H1 (cell line): ENCODE results near the gene IKZF5. TPM values are rescaled to one million over a fixed set of nuclear protein-coding genes. Genes with fewer than 3 reads are reported as not detected.
A peak's percentile ranks its signal among the peaks of the same experiment; 100 is the strongest.

Source experiments
- CTCF ChIA-PET: fragments of 300-600 bp; sonication (Branson Sonifier 250); formaldehyde crosslinking; loops from one replicate; lab custom pipeline; 2021; ENCODE audit not compliant: partially characterized antibody; lab: Charles Lee
- POLR2A ChIA-PET: fragments of 300-600 bp; sonication (Branson Sonifier 250); formaldehyde crosslinking; loops from one replicate; lab custom pipeline; 2021; ENCODE audit warnings: inconsistent platforms; ENCODE audit not compliant: partially characterized antibody; lab: Charles Lee
- DNase-seq, 2 experiments: peaks; one replicate each; pipeline versions ENCODE4 v3.0.0 to v3.0.0-alpha.2; 2010 to 2022; ENCODE audit warnings: low spot score in 2 of 2, low read depth in 1 of 2, mixed read lengths in 1 of 2
- FAIRE-seq: peaks from 2 replicates; lab custom pipeline; 2011; peaks lifted over from hg19 to GRCh38; lab: Jason Lieb, UNC
- H2AFZ ChIP-seq: 2 replicates; pipeline ENCODE4 v1.8.1; 2012; ENCODE audit warnings: low read length, inconsistent platforms
- H2AK5ac ChIP-seq: 2 replicates; pipeline ENCODE4 v1.6.1; 2013; ENCODE audit warnings: low read depth, low read length
- H2BK120ac ChIP-seq: replicated peaks from 2 replicates; pipeline ENCODE3; 2013; ENCODE audit warnings: low read depth, low read length, inconsistent platforms
- H2BK12ac ChIP-seq: 2 replicates; pipeline ENCODE4 v1.6.1; 2013; ENCODE audit warnings: low read depth, low read length
- H2BK15ac ChIP-seq: 2 replicates; pipeline ENCODE4 v1.6.1; 2013; ENCODE audit warnings: low read length
- H2BK20ac ChIP-seq: 2 replicates; pipeline ENCODE4 v1.6.1; 2013; ENCODE audit warnings: low read length
- H2BK5ac ChIP-seq: 2 replicates; pipeline ENCODE4 v1.6.1; 2013; ENCODE audit warnings: low read depth, low read length
- H3K14ac ChIP-seq: 2 replicates; pipeline ENCODE4 v1.6.1; 2013; ENCODE audit warnings: inconsistent platforms; ENCODE audit not compliant: insufficient read length
- H3K18ac ChIP-seq: 2 replicates; pipeline ENCODE4 v1.6.1; 2013; ENCODE audit warnings: low read length; ENCODE audit errors: extremely low read depth
- H3K23ac ChIP-seq: 2 replicates; pipeline ENCODE4 v1.6.1; 2013; ENCODE audit warnings: inconsistent platforms; ENCODE audit not compliant: insufficient read length
- H3K23me2 ChIP-seq: 2 replicates; pipeline ENCODE4 v1.6.1; 2013; ENCODE audit warnings: low read depth, low read length
- H3K27ac ChIP-seq: 2 replicates; pipeline ENCODE4 v1.6.1; 2011; ENCODE audit warnings: low read depth, low read length, inconsistent platforms
- H3K27me3 ChIP-seq, 4 experiments: replicated peaks in 1 of 4; 1 replicate in 1 of 4; 2 replicates in 3 of 4; pipeline versions ENCODE4 v1.6.1 to v1.8.1; 2011 to 2013; ENCODE audit warnings: low read length in 3 of 4, mild to moderate bottlenecking in 3 of 4, inconsistent platforms in 2 of 4, mixed read lengths in 2 of 4, moderate library complexity in 1 of 4; ENCODE audit not compliant: control insufficient read depth in 3 of 4, insufficient read depth in 3 of 4; ENCODE audit errors: extremely low read depth in 1 of 4
- H3K36me3 ChIP-seq, 4 experiments: 2 replicates each; pipeline versions ENCODE4 v1.6.1 to v1.8.1; 2011 to 2013; ENCODE audit warnings: mild to moderate bottlenecking in 4 of 4, low read length in 3 of 4, moderate library complexity in 2 of 4, control low read depth in 1 of 4, inconsistent platforms in 1 of 4; ENCODE audit not compliant: insufficient read depth in 4 of 4, control insufficient read depth in 2 of 4
- H3K4ac ChIP-seq: replicated peaks from 2 replicates; pipeline ENCODE3; 2013; ENCODE audit warnings: low read length, low read depth, mixed read lengths, inconsistent platforms; ENCODE audit not compliant: insufficient read length
- H3K4me1 ChIP-seq, 4 experiments: replicated peaks in 1 of 4; 1 replicate in 1 of 4; 2 replicates in 3 of 4; pipeline versions ENCODE4 v1.6.1 to v1.8.1; 2011 to 2013; ENCODE audit warnings: low read length in 3 of 4, inconsistent platforms in 2 of 4, mixed read lengths in 1 of 4; ENCODE audit not compliant: insufficient read depth in 4 of 4, control insufficient read depth in 3 of 4
- H3K4me2 ChIP-seq, 2 experiments: 2 replicates each; pipeline versions ENCODE4 v1.6.1 to v1.8.1; 2011 to 2013; ENCODE audit warnings: low read depth in 2 of 2, low read length in 2 of 2, control low read depth in 1 of 2, inconsistent platforms in 1 of 2, mild to moderate bottlenecking in 1 of 2; ENCODE audit not compliant: insufficient read depth in 1 of 2
- H3K4me3 ChIP-seq, 4 experiments: fragments of 200-600, 300-600 bp in 1 of 4; sonication (generic), shearing (Covaris generic), sonication (Bioruptor Twin) in 1 of 4; 2 replicates each; pipeline versions ENCODE4 v1.5.1 to v1.8.1; 2011 to 2016; ENCODE audit warnings: low read length in 4 of 4, low read depth in 3 of 4, control low read depth in 2 of 4, inconsistent platforms in 2 of 4, mild to moderate bottlenecking in 2 of 4, mixed read lengths in 1 of 4, moderate library complexity in 1 of 4; ENCODE audit not compliant: insufficient read depth in 2 of 4; ENCODE audit errors: extremely low read depth in 1 of 4
- H3K56ac ChIP-seq: replicated peaks from 2 replicates; pipeline ENCODE3; 2013; ENCODE audit warnings: low read depth, mild to moderate bottlenecking, mixed read lengths, low read length, inconsistent platforms; ENCODE audit not compliant: insufficient read length
- H3K79me1 ChIP-seq: 2 replicates; pipeline ENCODE4 v1.6.1; 2013; ENCODE audit warnings: low read depth, low read length, control low read depth
- H3K79me2 ChIP-seq, 2 experiments: 2 replicates each; pipeline versions ENCODE4 v1.6.1 to v1.8.1; 2012 to 2013; ENCODE audit warnings: low read length in 2 of 2, mild to moderate bottlenecking in 2 of 2, inconsistent platforms in 1 of 2; ENCODE audit not compliant: insufficient read depth in 2 of 2, control insufficient read depth in 1 of 2
- H3K9ac ChIP-seq, 4 experiments: replicated peaks in 1 of 4; 1 replicate in 1 of 4; 2 replicates in 3 of 4; pipeline versions ENCODE4 v1.6.1 to v1.8.1; 2011 to 2013; ENCODE audit warnings: low read depth in 3 of 4, low read length in 3 of 4, control low read depth in 2 of 4, mild to moderate bottlenecking in 2 of 4, moderate library complexity in 2 of 4, inconsistent platforms in 1 of 4; ENCODE audit errors: extremely low read depth in 1 of 4
- H3K9me3 ChIP-seq, 2 experiments: 2 replicates each; pipeline versions ENCODE4 v1.6.1 to v1.8.1; 2012 to 2013; ENCODE audit warnings: mild to moderate bottlenecking in 2 of 2, moderate library complexity in 2 of 2, control low read depth in 1 of 2, inconsistent platforms in 1 of 2, low read depth in 1 of 2, low read length in 1 of 2, mixed read lengths in 1 of 2; ENCODE audit not compliant: insufficient read depth in 2 of 2
- H4K20me1 ChIP-seq, 2 experiments: replicated peaks in 1 of 2; 2 replicates each; pipeline versions ENCODE3 to v1.8.1; 2011 to 2013; ENCODE audit warnings: inconsistent platforms in 2 of 2, low read length in 2 of 2, mild to moderate bottlenecking in 1 of 2; ENCODE audit not compliant: insufficient read depth in 2 of 2, control insufficient read depth in 1 of 2
- H4K5ac ChIP-seq: 2 replicates; pipeline ENCODE4 v1.6.1; 2013; ENCODE audit warnings: low read length, low read depth, mixed read lengths, inconsistent platforms; ENCODE audit not compliant: insufficient read length
- H4K8ac ChIP-seq: 2 replicates; pipeline ENCODE4 v1.8.0; 2013; ENCODE audit warnings: mild to moderate bottlenecking, moderate library complexity, low read length, inconsistent platforms; ENCODE audit not compliant: insufficient read depth; ENCODE audit errors: extremely low read depth
- H4K91ac ChIP-seq: replicated peaks from 2 replicates; pipeline ENCODE3; 2013; ENCODE audit warnings: low read length, mixed read lengths, inconsistent platforms; ENCODE audit not compliant: insufficient read length
- ASH2L ChIP-seq: fragments of 200-600, 300-600 bp; sonication (generic); IDR thresholded peaks from one replicate; pipeline ENCODE4 v1.7.1; 2017; ENCODE audit warnings: low read length
- BCL11A ChIP-seq, 2 experiments: IDR thresholded peaks; one replicate each; pipeline ENCODE4 v1.6.1; 2011; ENCODE audit warnings: low read depth in 2 of 2, low read length in 2 of 2, mild to moderate bottlenecking in 2 of 2
- CEBPB ChIP-seq: IDR thresholded peaks from 2 replicates; pipeline ENCODE4 v1.6.1; 2012; ENCODE audit warnings: low read depth, low read length
- POLR2AphosphoS5 ChIP-seq: IDR thresholded peaks from 2 replicates; pipeline ENCODE4 v1.6.1; 2011; ENCODE audit warnings: low read depth, low read length
- RXRA ChIP-seq: IDR thresholded peaks from 2 replicates; pipeline ENCODE4 v1.6.1; 2011; ENCODE audit warnings: low read depth, mild to moderate bottlenecking, low read length, moderate library complexity; ENCODE audit not compliant: insufficient read depth
- SIX5 ChIP-seq: IDR thresholded peaks from 2 replicates; pipeline ENCODE4 v1.6.1; 2011; ENCODE audit warnings: mild to moderate bottlenecking, low read depth, low read length
- SP1 ChIP-seq: IDR thresholded peaks from 2 replicates; pipeline ENCODE4 v1.6.1; 2011; ENCODE audit warnings: low read depth, low read length
- TAF7 ChIP-seq: optimal IDR thresholded peaks from 2 replicates; pipeline ENCODE3; 2011; ENCODE audit warnings: low read depth, mild to moderate bottlenecking, inconsistent platforms, low read length, moderate library complexity, borderline replicate concordance
- WGBS, 2 experiments: shearing (Covaris generic) in 1 of 2; methylation state at CpG; one replicate each; pipeline versions ENCODE4 v1.1.6 to v1.1.7; 2013 to 2015; ENCODE audit warnings: low lambda C conversion rate in 2 of 2, mixed read lengths in 2 of 2, inconsistent platforms in 1 of 2, low coverage in 1 of 2, missing lambda C conversion rate in 1 of 2; ENCODE audit not compliant: insufficient replicate concordance in 2 of 2, insufficient coverage in 1 of 2, insufficient read length in 1 of 2; ENCODE audit errors: extremely low coverage in 1 of 2, missing lambda C conversion rate in 1 of 2; 5-methylcytosine and 5-hydroxymethylcytosine counted together
- polyA plus RNA-seq, 7 experiments: library from polyadenylated mRNA; depleted of rRNA in 3 of 7; stranded (reverse) in 5 of 7; unstranded in 2 of 7; fragments of >200 nt in 5 of 7; fragments of 200-250 nt in 2 of 7; gene quantifications; 1 replicate in 5 of 7; 2 replicates in 1 of 7; 4 replicates in 1 of 7; pipeline versions ENCODE4 v1.2.1 to v1.2.3, GENCODE V29; 2011 to 2013; ENCODE audit warnings: missing spikeins in 2 of 7, mixed read lengths in 2 of 7
- total RNA-seq: library from RNA; stranded (reverse); fragmentation: NEBNext Ultra II Directional; extraction: Animal tissue kit (Norgen Biotek cat#: 25700); gene quantifications from 2 replicates; pipeline ENCODE4 v1.2.1, GENCODE V29; 2021
- TF ChIP-seq, protein P1 (sequence below): IDR thresholded peaks from 2 replicates; pipeline ENCODE4 v1.6.1; 2012; ENCODE audit warnings: inconsistent platforms
- TF ChIP-seq, protein P2 (sequence below): IDR thresholded peaks from 2 replicates; pipeline ENCODE4 v1.6.1; 2012; ENCODE audit warnings: low read length, inconsistent platforms

Gene IKZF5
- total and polyA plus RNA-seq, 2 of the 8 experiments (the other 6 are each of a cell fraction or from before 2014, with no cell fraction given), result 5.2 to 15.3 TPM

DNA sequence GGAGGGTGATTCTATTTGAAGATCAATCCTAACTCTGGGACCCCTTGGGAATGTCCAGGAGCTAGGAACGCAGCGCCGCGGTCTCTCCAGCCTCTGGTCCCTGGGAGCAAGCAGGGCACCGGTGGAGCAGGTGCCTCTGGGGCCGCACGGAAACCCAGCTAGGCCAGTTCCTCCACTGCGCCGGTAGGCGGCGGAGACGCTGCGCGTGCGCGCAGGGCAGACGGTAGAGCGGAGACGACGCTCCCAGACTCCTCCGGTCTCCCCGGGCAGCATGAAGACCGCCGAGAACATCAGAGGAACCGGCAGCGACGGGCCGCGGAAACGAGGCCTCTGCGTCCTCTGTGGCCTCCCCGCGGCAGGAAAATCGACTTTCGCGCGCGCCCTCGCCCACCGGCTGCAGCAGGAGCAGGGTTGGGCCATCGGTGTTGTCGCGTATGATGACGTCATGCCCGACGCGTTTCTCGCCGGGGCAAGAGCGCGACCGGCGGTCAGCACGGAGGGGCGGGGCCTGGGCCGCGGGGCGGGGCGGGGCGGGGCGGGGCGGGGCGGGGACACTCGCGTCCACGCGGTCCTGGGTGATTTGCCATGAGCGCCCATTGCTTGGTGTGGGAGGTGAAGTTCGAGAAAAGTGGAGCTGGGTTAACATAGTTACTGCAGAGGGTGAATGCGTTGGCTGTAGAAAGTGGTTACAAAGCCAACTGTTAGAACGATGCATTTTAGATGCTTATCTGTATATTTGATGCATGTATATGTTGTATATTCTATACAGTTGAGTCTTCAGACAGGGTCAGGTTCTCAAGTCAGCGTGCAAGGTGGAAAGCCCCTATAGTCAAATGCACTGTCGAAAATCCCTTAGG lies 28.2 kb downstream of the IKZF5 start, which contains the start of gene PSTK:
Gene PSTK (plus strand): TSS at position 193 of the 857 bp plus-strand sequence. CDS start 79 bp downstream, at position 272.
- POLR2A ChIA-PET, result interaction anchor here (0.6 to 3.1 kb wide), 9 partner anchors 10 to 38 kb away, joined by 3 to 25 read pairs (median 4); partner anchors contain the start of genes ACADSB, C10orf88 and IKZF5
- H3K9me3 ChIP-seq, result no peaks in the 10 kb centered on the region
- H2BK12ac ChIP-seq, result no peak within 1 kb of the TSS; the same call in 1 of the 2 replicates
- H3K9ac ChIP-seq, result peak within 1 kb of the TSS; percentile 90 to 100 (median 94)
- peak within 1 kb of the TSS; percentile 56 to 92 (median 78) for H3K4me3 ChIP-seq
- H2BK5ac ChIP-seq, result peak within 1 kb of the TSS; percentile 95
- no peaks in the 10 kb centered on the region for H3K79me1 ChIP-seq
- no peak within 1 kb of the TSS for H2AK5ac ChIP-seq
- WGBS, 2 experiments, result 4% methylated on average over 41 of the region's 73 CpGs; no CpG with 5 or more reads in 1 of the 2 experiments
- H3K23ac ChIP-seq, result no peak within 1 kb of the TSS
- H2BK20ac ChIP-seq, result no peak within 1 kb of the TSS
- peak within 1 kb of the TSS; percentile 100 for H3K27ac ChIP-seq
- peaks cover 7% of the 10 kb centered on the region for H3K23me2 ChIP-seq
- H4K91ac ChIP-seq, result no peak within 1 kb of the TSS
- peaks cover 0 to 3% (median 0%) of the 10 kb centered on the region in 4 experiments; a peak in 2 of 7 replicates for H3K4me1 ChIP-seq
- peak within 1 kb of the TSS; percentile 66 to 73 for H3K4me2 ChIP-seq
- CTCF ChIA-PET, result interaction anchor here (0.6 to 3.4 kb wide), 24 partner anchors 10 to 355 kb away, joined by 3 to 31 read pairs (median 4); partner anchors contain the start of gene CUZD1
- peak within 1 kb of the TSS; percentile 90 for H3K56ac ChIP-seq
- H4K8ac ChIP-seq, result peak within 1 kb of the TSS; percentile 100
- no peak within 1 kb of the TSS for H3K14ac ChIP-seq
- no peak within 1 kb of the TSS for H2BK120ac ChIP-seq
- peak; percentile 69 to 94 for DNase-seq
- H3K79me2 ChIP-seq, result no peaks in the 10 kb centered on the region
- H2AFZ ChIP-seq, result peak within 1 kb of the TSS; percentile 93; the same call in 1 of the 2 replicates
- H4K20me1 ChIP-seq, result no peaks in the 10 kb centered on the region
- H3K18ac ChIP-seq, result peak within 1 kb of the TSS; percentile 91
- no peak within 1 kb of the TSS for H2BK15ac ChIP-seq
- H3K27me3 ChIP-seq, result no peaks in the 10 kb centered on the region
- H3K4ac ChIP-seq, result no peak within 1 kb of the TSS
- no peak for FAIRE-seq
- peak within 1 kb of the TSS; percentile 98 for H4K5ac ChIP-seq
- peaks cover 0 to 5% (median 0%) of the 10 kb centered on the region in 4 experiments; a peak in 1 of 8 replicates for H3K36me3 ChIP-seq
- TF ChIP-seq SIX5, result no peak
- TF ChIP-seq, protein P1, sequence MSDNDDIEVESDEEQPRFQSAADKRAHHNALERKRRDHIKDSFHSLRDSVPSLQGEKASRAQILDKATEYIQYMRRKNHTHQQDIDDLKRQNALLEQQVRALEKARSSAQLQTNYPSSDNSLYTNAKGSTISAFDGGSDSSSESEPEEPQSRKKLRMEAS, result peak; percentile 95
- peak; percentile 83 for TF ChIP-seq TAF7
- TF ChIP-seq, protein P2, sequence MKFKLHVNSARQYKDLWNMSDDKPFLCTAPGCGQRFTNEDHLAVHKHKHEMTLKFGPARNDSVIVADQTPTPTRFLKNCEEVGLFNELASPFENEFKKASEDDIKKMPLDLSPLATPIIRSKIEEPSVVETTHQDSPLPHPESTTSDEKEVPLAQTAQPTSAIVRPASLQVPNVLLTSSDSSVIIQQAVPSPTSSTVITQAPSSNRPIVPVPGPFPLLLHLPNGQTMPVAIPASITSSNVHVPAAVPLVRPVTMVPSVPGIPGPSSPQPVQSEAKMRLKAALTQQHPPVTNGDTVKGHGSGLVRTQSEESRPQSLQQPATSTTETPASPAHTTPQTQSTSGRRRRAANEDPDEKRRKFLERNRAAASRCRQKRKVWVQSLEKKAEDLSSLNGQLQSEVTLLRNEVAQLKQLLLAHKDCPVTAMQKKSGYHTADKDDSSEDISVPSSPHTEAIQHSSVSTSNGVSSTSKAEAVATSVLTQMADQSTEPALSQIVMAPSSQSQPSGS, result no peak
- no peak for TF ChIP-seq CEBPB
- no peak for TF ChIP-seq RXRA
- peak; percentile 95 for TF ChIP-seq POLR2AphosphoS5
- TF ChIP-seq SP1, result 0 out of 2 replicates have a peak, but pooled peaks have one; percentile 23
- TF ChIP-seq ASH2L, result peak; percentile 99
- TF ChIP-seq BCL11A (IDR thresholded peaks at IDR 0.05; ENCODE audit: low read depth in 2 of 2, low read length in 2 of 2), result no peak
